Endothelial cell of umbilical vein (primary cell): Measurements from ENCODE around the gene KLF3.

ENCODE experiments used
- CTCF ChIP-seq, 2 donors: IDR thresholded peaks; 1 replicate in 1 of 2; 2 replicates in 1 of 2; pipeline ENCODE4 v1.5.1; 2011; ENCODE audit warnings: low read length in 2 of 2, mild to moderate bottlenecking in 2 of 2, moderate library complexity in 2 of 2, control low read depth in 1 of 2, inconsistent platforms in 1 of 2, low read depth in 1 of 2; ENCODE audit not compliant: insufficient read depth in 1 of 2; ENCODE audit errors: extremely low read depth in 1 of 2
- EZH2 ChIP-seq: IDR thresholded peaks from 2 replicates; pipeline ENCODE4 v1.6.1; 2012; ENCODE audit warnings: borderline replicate concordance, low read depth, mild to moderate bottlenecking, moderate library complexity, low read length, inconsistent platforms; ENCODE audit not compliant: severe bottlenecking
- JUN ChIP-seq: IDR thresholded peaks from 2 replicates; pipeline ENCODE4 v1.6.1; 2011; ENCODE audit warnings: borderline replicate concordance, low read depth; ENCODE audit not compliant: insufficient read length, insufficient read depth
- MYC ChIP-seq: IDR thresholded peaks from one replicate; pipeline ENCODE4 v1.6.1; 2011; ENCODE audit warnings: mild to moderate bottlenecking, low read depth, low read length
- POLR2A ChIP-seq: IDR thresholded peaks from 2 replicates; pipeline ENCODE4 v1.6.1; 2012; ENCODE audit warnings: low read depth, mild to moderate bottlenecking, control low read depth, low read length
- POLR2AphosphoS5 ChIP-seq: IDR thresholded peaks from 2 replicates; pipeline ENCODE4 v1.6.1; 2012; ENCODE audit warnings: low read depth, mild to moderate bottlenecking, control low read depth, low read length, moderate library complexity; ENCODE audit not compliant: insufficient read depth
- TF ChIP-seq, protein P1 (sequence below): IDR thresholded peaks from 2 replicates; pipeline ENCODE4 v1.6.1; 2011; ENCODE audit not compliant: insufficient read depth, insufficient read length

DNA sequence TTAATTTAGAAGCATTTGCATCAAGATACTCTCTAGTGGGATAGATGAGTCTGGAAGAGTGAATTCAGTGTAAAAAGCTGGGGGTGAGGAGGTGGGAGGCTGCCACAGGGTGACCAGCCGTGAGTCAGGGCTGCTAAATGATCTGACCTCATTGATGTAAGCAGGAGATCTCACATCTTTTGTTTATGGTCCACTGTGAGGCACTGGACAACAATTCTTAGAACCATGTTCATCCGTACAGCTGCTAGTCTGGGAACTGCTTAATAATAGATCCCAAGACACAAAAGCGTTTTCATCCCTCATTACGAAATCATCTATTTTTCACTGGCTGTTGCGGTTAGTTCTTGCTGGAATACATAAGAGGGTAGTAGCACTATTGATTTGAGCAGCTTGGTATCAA is 14.1 kb downstream of the KLF3 start:
- TF ChIP-seq CTCF (IDR thresholded peaks at IDR 0.05; ENCODE audit: extremely low read depth in 1 of 2, insufficient read depth in 1 of 2, low read depth in 1 of 2, low read length in 2 of 2) (no peak), POLR2AphosphoS5 (no peak), POLR2A (no peak), EZH2 (no peak), MYC (no peak), JUN (no peak)
- TF ChIP-seq, protein P1, sequence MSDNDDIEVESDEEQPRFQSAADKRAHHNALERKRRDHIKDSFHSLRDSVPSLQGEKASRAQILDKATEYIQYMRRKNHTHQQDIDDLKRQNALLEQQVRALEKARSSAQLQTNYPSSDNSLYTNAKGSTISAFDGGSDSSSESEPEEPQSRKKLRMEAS: no peak
